Astrocyte of the spinal cord (primary cell): ENCODE results near the gene FGF8.
A peak's percentile ranks its signal among the peaks of the same experiment; 100 is the strongest.

Experiments used
- DNase-seq: peaks from one replicate; pipeline ENCODE4 v3.0.0; 2011; ENCODE audit warnings: low read depth, low spot score
- H3K4me3 ChIP-seq: 2 replicates; pipeline ENCODE4 v1.5.1; 2011; ENCODE audit warnings: low read depth, mild to moderate bottlenecking, low read length, moderate library complexity
- CTCF ChIP-seq: IDR thresholded peaks from 2 replicates; pipeline ENCODE4 v1.5.1; 2012; ENCODE audit warnings: low read depth, mild to moderate bottlenecking, low read length, inconsistent platforms
- in situ Hi-C: cut with HindIII; loops from 2 replicates; pipeline ENCODE4 v1.10.0; 2017; ENCODE audit warnings: low sequenced_read_pairs

FGF8 gene

GRCh38 chr10:101782811-101783735 lies 7.2 kb upstream of the FGF8 start, which contains the start of gene NPM3:
Gene NPM3 (minus strand): TSS chr10:101783446. CDS start chr10:101783390, 56 bp downstream.
- no peak for TF ChIP-seq CTCF
- in situ Hi-C loops: no loop called here
- H3K4me3 ChIP-seq: peak within 1 kb of the TSS; percentile 85
- peak; percentile 81 for DNase-seq

- peak overlapping the region; percentile 85 for H3K4me3 ChIP-seq
- in situ Hi-C loops: no loop called here
- DNase-seq: no peak
- no peak for TF ChIP-seq CTCF
Observed at GRCh38 chr10:101781984-101782810, 6.3 kb upstream of the FGF8 start.

GRCh38 chr10:101781655-101781983 lies 5.7 kb upstream of the FGF8 start:
- in situ Hi-C loops: no loop called here
- H3K4me3 ChIP-seq: no peak overlapping the region
- no peak for TF ChIP-seq CTCF
- DNase-seq: no peak

GRCh38 chr10:101780818-101781654 lies 5.1 kb upstream of the FGF8 start:
- TF ChIP-seq CTCF: peak; percentile 97
- in situ Hi-C loops: no loop called here
- H3K4me3 ChIP-seq: no peak overlapping the region

GRCh38 chr10:101780187-101780817 lies 4.4 kb upstream of the FGF8 start:
- no peak overlapping the region for H3K4me3 ChIP-seq
- no peak for TF ChIP-seq CTCF
- in situ Hi-C loops: no loop called here
- no peak for DNase-seq

More at GRCh38 chr10:101780818-101781654, 5.1 kb upstream of the FGF8 start:
- peak; percentile 55 for DNase-seq
